ENCODE data around the gene SCARF2. TPM values are rescaled to one million over a fixed set of nuclear protein-coding genes. Genes with fewer than 3 reads are reported as not detected.

The SCARF2 gene
- polyA plus RNA-seq, 1 donor from 2014 or later: 5.0 TPM

DNA sequence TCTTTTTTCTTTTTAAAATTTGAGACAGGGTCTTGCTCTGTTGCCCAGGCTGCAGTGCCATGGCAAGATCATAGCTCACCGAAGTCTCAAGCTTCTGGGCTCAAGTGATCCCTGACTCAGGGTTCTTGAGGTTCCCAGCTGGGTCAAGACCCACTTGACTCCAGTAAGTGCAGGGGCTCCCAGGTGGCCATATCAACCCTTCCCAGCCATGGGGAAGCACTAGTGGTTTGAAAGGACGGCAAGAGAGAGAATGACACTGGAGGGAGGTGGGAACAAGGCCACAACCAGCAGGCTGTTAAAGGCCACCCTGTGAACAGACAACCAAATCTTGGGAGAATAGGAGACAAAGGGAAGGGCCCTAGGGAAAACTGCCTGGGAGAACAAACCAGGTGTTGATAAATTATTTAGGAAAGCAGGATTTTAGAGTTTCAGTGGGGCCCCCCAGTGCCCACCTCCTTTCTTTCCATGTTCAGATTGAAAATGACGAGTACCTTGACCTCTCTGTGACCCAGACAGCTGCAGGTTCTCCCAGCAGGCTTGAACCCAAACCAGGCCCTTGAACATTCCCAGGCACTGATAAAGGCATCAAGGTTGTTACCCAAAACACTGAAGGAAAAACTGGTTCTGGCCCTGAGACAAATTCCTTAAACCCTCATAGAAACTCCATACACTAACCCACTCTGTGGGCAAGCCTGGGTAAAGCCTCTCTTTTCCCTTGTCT, 29.2 kb upstream of the SCARF2 start:
- Histone ChIP-seq H3K4me3 (ENCODE audit: low read length) (no peak overlapping the region), H3K79me2 (replicated peaks; ENCODE audit: insufficient read depth, low read length) (no peaks in the 10 kb centered on the region), H3K27ac (ENCODE audit: low read length) (no peak overlapping the region), H4K20me1 (ENCODE audit: insufficient read depth) (no peaks in the 10 kb centered on the region), H3F3A (ENCODE audit: insufficient read depth, low read length, poor library complexity, severe bottlenecking) (no peaks in the 10 kb centered on the region), H3K36me3 (ENCODE audit: insufficient read depth, low read length) (no peaks in the 10 kb centered on the region), H3K9me2 (ENCODE audit: insufficient read depth, low read length) (no peaks in the 10 kb centered on the region), H3K27me3 (ENCODE audit: insufficient read depth, low read depth, low read length) (no peaks in the 10 kb centered on the region), H3K9me3 (ENCODE audit: low read length) (no peaks in the 10 kb centered on the region), H2AFZ (ENCODE audit: low read depth, low read length) (no peak overlapping the region), H3K9ac (ENCODE audit: low read length) (no peak overlapping the region), H3K4me2 (ENCODE audit: low read length) (no peak overlapping the region)
- TF ChIP-seq REST (IDR thresholded peaks at IDR 0.05; ENCODE audit: borderline replicate concordance) (no peak), TAF1 (IDR thresholded peaks at IDR 0.05; ENCODE audit: low read depth) (no peak), RAD21 (conservative IDR thresholded peaks at IDR 0.05) (no peak), MXI1 (conservative IDR thresholded peaks at IDR 0.05; ENCODE audit: poor library complexity, severe bottlenecking) (no peak), EZH2 (IDR thresholded peaks at IDR 0.05; ENCODE audit: borderline replicate concordance, insufficient read depth, low read length, poor library complexity, severe bottlenecking) (no peak), SMC3 (conservative IDR thresholded peaks at IDR 0.05; ENCODE audit: poor library complexity) (no peak), EP300 (conservative IDR thresholded peaks at IDR 0.05; ENCODE audit: poor library complexity, severe bottlenecking) (no peak), POLR2AphosphoS5 (IDR thresholded peaks at IDR 0.05) (no peak)
- TF ChIP-seq, protein P1, sequence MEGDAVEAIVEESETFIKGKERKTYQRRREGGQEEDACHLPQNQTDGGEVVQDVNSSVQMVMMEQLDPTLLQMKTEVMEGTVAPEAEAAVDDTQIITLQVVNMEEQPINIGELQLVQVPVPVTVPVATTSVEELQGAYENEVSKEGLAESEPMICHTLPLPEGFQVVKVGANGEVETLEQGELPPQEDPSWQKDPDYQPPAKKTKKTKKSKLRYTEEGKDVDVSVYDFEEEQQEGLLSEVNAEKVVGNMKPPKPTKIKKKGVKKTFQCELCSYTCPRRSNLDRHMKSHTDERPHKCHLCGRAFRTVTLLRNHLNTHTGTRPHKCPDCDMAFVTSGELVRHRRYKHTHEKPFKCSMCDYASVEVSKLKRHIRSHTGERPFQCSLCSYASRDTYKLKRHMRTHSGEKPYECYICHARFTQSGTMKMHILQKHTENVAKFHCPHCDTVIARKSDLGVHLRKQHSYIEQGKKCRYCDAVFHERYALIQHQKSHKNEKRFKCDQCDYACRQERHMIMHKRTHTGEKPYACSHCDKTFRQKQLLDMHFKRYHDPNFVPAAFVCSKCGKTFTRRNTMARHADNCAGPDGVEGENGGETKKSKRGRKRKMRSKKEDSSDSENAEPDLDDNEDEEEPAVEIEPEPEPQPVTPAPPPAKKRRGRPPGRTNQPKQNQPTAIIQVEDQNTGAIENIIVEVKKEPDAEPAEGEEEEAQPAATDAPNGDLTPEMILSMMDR (IDR thresholded peaks at IDR 0.05; ENCODE audit: poor library complexity, severe bottlenecking): no peak

DNA sequence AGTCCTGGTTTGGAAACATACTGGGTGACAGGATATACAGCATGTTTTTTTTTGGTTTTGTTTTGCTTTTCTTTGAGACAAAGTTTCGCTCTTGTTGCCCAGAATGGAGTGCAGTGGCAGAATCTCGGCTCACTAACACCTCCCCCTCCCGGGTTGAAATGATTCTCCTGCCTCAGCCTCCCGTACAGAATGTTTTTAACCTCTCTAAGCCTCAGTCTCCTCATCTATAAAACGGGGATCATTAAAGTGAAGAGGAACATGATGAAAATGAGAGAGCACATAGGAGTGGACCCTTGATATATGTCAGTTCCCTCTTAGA, 28.1 kb upstream of the SCARF2 start:
- no peak for TF ChIP-seq MXI1 (conservative IDR thresholded peaks at IDR 0.05; ENCODE audit: poor library complexity, severe bottlenecking)
- no peak for TF ChIP-seq POLR2AphosphoS5 (IDR thresholded peaks at IDR 0.05)
- no peak for TF ChIP-seq TAF1 (IDR thresholded peaks at IDR 0.05; ENCODE audit: low read depth)
- no peak for TF ChIP-seq REST (IDR thresholded peaks at IDR 0.05; ENCODE audit: borderline replicate concordance)
- no peak for TF ChIP-seq SMC3 (conservative IDR thresholded peaks at IDR 0.05; ENCODE audit: poor library complexity)
- TF ChIP-seq, protein P1 (IDR thresholded peaks at IDR 0.05; ENCODE audit: poor library complexity, severe bottlenecking): no peak
- no peak for TF ChIP-seq EZH2 (IDR thresholded peaks at IDR 0.05; ENCODE audit: borderline replicate concordance, insufficient read depth, low read length, poor library complexity, severe bottlenecking)
- TF ChIP-seq EP300 (conservative IDR thresholded peaks at IDR 0.05; ENCODE audit: poor library complexity, severe bottlenecking): no peak
- no peak for TF ChIP-seq RAD21 (conservative IDR thresholded peaks at IDR 0.05)
- no peak overlapping the region for H3K9ac ChIP-seq (ENCODE audit: low read length)
- H3K4me2 ChIP-seq (ENCODE audit: low read length): no peak overlapping the region
- H3K27ac ChIP-seq (ENCODE audit: low read length): no peak overlapping the region
- no peak overlapping the region for H2AFZ ChIP-seq (ENCODE audit: low read depth, low read length)
- H3K27me3 ChIP-seq (ENCODE audit: insufficient read depth, low read depth, low read length): no peaks in the 10 kb centered on the region
- H4K20me1 ChIP-seq (ENCODE audit: insufficient read depth): no peaks in the 10 kb centered on the region
- H3K36me3 ChIP-seq (ENCODE audit: insufficient read depth, low read length): no peaks in the 10 kb centered on the region
- H3K4me3 ChIP-seq (ENCODE audit: low read length): no peak overlapping the region
- H3F3A ChIP-seq (ENCODE audit: insufficient read depth, low read length, poor library complexity, severe bottlenecking): no peaks in the 10 kb centered on the region
- no peaks in the 10 kb centered on the region for H3K9me2 ChIP-seq (ENCODE audit: insufficient read depth, low read length)
- no peaks in the 10 kb centered on the region for H3K79me2 ChIP-seq (replicated peaks; ENCODE audit: insufficient read depth, low read length)
- H3K9me3 ChIP-seq (ENCODE audit: low read length): no peaks in the 10 kb centered on the region

All from neural cell (in vitro differentiated cells).